GM18909 (cell line): Measurements from ENCODE around the gene OPCML.

Source experiments
- ATAC-seq: cut with Tn5 transposase; IDR thresholded peaks from one replicate; pipeline ENCODE4 v1.9.1; 2021; ENCODE audit warnings: mild to moderate bottlenecking; ENCODE audit not compliant: unreplicated experiment, poor library complexity

The OPCML gene

DNA sequence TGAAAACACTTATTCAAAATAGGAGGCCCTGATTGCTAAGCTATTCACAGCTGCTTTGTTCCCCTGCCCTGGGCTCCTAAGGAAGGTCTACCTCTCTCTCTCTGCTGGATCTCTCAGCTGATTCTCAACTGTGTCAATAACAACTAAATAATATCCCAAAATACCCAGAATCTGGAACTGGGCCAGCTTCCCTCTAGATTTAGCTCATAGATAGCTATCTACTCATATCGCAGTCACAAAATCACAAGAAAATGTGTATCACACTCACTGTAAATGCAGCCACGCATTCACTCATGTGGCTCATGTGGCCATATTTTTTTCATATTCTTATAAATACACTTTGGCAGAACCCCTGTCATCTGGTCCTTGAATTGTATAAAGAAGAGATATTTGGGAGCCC, 555.1 kb downstream of the OPCML start:
- no peak for ATAC-seq

DNA sequence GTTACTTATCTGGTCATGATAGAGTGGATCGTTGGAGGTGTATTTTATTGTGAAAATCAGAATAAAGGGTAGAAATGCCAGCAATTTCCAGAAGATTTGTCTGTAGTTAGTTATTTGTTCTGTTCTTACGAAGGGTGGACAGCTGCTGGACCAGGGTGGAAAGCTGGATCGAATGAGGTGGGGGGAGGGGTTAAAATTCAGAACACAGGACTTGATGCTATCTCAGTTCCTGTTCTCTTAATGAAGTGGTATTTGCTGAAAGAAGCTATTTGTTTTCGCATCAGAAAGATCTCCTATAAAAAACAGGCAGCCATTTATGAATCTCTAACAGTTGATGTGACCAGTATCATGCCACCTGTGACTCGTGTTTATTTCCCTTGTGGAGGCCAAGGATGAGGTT, 556.2 kb downstream of the OPCML start:
- no peak for ATAC-seq

DNA sequence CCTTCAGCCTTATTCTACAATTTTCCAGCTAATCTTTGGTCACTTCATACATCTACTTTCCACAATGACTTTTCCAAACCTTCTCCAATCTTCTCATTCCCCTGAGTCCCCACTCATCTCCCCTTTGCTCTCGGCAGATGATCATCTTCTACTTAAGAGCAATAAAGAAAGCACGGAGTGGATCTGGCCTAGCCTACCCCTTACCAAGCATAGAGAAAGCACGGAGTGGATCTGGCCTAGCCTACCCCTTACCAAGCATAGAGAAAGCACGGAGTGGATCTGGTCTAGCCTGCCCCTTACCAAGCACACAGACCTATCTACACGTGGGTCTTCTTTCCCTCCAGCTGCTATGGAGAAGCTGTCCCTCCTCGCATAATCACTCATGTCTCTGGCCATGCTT, 558.6 kb downstream of the OPCML start:
- no peak for ATAC-seq

DNA sequence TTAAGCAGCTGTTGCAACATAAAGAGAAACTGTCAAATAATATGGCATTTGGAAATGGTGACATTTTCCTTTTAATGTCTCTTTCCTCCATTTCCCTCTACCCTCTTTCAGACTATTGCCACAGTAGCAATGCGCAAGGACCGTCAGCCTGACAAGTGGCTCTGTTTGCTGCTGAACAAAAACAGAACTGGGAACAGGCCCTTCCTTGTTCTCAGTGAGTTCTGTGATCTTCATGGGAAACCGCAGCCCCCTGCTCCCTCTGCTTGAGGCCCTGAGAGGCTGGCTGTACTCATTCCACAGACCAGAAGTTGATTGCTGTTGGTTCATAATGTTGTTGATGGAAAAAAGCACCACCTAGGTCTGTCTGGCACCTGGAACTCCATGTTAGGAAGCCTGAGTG, 559.7 kb downstream of the OPCML start:
- ATAC-seq = no peak

DNA sequence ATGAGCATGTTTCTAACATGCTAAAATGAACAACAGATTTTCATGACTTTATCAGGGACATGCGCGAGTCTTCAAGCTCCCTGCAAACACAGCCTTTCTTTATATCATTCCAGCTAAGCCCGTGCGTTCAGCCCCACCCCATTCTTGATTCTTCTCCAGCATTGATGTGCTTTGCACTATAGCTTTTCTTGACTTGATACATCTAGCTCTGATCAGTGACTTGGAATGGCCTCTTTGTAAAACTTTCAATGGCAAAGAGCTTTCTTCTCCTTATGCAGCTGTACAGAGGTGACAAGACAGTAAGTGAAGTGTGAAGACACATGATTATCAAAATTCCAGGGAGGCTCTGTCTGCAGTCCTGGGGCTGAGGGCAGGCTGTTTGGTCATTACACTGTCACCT, 561.0 kb downstream of the OPCML start:
- ATAC-seq = no peak

DNA sequence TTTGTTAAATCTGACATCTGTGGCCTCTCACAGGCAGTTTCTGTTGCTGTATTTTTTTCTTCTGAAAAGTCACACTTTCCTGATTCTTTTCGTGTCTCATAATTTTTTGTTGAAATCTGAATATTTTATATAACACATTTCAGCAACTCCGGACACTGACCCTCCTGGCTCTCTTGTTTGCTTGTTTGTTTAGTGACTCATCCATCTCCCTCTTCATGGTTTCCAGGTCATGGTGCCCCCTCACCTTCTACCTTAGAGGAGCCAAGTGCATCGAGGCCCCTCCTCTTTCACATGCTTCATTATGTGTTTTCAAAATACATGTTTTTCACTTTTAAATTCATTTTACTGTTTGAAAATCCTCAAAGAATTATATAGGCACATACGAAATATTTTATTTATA, 562.4 kb downstream of the OPCML start:
- no peak for ATAC-seq

DNA sequence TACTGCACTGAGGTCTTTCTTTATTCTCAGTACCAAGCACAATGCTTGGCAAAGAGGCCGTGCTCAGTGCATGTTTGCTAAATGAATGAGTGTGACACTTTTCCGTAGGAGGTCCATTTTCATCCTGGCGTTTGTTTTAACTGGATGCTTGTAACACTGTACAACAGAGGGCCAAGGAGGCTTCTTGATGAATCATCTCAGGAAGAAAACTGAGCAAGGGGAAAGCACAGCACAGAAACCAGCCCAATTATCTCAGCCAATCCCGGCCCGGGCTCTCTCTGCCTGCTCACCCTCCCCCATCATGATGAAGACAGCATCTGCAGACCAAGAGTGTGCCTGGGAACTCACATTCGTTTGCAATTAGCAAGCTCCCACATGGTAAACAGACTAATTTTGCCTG, 570.3 kb downstream of the OPCML start:
- no peak for ATAC-seq

DNA sequence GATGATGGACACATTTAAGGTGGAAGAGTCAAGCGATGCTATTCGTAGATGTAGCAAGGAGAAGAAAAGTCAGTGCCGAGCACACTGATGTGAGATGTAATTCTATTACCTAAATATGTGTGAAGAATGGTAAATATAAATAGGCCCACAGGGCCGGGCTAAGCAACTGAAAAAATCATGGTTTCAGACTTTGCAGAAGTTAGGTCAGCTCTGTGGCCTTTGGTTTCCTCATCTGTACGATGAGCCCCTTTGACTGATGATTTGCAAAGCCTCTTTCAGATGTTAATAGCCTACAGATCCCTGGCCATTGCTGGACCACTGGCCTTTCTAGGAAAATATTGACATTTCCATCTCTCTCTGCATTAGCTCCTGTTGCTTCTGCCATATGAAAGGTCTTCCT, 570.8 kb downstream of the OPCML start:
- no peak for ATAC-seq

DNA sequence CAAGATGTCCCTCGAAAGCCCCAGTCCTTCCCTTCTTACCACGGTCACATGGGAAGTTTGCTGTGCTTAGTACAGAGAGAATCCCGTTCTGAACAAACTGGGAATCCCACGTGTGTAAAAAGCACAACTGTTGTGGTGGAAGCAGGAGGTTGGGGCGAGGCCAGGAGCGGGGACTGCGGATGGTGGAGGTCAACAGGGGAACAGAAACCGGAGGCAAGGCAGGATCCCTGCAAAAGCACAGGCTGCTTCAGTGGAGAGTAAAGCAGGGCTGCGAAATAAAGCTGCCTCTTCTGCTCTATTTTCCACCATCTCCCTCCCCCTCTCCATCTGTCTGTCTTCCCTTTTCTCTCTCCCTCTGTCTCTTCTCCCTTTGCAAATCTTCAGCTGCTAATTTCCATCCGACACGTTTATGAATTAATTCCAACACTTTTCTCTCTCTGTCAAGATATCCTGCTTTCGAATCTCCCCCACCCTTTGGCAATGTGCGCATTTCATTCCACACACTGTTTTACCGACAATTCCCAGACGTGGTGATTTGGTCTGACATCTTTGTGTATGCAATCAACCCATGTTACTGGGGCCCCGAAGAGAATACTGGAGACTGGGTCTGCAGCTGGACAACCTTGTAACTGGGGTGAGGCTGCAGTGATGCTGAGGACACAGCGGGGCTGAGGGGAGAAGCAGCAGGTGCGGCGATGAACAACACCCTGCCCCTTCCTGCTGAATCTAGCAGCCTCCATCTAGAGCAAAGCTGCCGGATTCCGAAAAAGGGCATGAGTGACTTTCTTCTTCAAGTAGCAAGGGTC, 571.8 kb downstream of the OPCML start:
- ATAC-seq = no peak

DNA sequence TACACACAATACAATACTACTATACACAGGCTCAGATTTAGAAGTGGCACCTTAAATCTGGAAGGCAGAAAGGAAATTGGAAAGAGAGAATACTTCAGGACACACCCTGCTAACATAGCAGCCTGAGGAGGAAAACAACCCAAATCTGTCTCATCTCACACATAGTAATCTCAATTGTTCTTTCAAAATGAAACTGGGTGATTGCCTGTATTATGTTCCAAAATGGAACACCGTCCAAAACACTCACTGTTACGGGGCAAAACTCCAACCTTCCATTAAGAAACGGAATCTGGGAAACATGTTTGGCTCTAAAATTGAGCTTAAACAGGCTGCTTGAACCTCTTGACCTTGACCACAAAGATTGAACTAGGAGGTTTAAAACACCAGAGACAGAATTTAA, 572.6 kb downstream of the OPCML start:
- no peak for ATAC-seq

DNA sequence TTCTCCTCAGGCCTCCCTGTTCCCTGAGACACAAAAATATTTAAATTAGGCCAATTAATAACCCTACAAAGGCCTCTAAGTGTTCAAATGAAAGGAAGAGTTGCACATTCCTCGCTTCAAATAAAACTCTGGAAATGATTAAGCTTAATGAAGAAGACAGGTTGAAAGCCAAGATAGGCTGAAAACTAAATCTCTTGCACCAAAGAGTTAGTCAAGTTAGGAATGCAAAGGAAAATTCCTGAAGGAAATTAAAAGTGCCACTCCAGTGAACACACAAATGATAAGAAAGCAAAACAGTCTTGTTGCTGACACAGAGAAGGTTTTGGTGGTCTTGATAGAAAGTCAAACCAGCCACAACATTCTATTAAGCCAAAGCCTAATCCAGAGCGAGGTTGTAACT, 574.4 kb downstream of the OPCML start:
- no peak for ATAC-seq

DNA sequence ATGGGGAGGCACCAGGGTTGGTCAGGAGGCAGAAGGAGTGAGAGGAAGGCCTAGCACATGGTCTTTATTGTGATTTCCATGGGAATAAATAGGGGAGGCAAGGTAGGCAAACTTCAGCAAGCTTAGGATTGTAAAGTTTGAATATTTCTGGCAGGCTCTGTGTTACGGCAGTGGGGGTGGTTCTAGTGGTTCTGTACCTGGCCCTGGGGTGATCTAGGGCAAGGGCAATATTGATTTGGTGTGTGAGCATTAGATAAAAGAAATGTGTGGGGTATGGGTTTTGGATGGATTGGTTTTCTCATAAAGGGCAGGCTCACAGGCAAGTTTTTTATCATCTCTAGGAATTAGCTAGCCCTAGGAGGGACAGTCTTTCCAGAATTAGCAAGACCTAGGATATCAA, 584.0 kb downstream of the OPCML start:
- ATAC-seq = no peak

DNA sequence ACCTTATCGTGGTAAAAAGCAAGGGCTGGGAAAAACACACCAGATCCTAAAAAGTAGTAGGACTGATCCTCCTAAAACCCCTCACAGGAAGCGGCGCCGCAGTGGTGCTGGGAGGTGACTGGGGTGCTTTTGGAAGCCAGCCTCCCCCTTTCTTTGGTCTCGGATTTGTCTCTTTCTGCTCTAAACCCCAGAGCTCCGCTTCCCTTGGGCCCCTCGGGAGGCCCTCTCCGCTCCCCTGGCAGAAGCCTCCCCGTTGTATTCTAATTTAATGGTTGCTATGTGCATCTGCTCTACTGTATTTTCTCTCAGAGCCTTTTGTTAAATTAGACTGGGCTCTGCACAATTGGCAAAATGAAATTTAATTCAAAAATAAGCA, 587.7 kb downstream of the OPCML start:
- no peak for ATAC-seq

DNA sequence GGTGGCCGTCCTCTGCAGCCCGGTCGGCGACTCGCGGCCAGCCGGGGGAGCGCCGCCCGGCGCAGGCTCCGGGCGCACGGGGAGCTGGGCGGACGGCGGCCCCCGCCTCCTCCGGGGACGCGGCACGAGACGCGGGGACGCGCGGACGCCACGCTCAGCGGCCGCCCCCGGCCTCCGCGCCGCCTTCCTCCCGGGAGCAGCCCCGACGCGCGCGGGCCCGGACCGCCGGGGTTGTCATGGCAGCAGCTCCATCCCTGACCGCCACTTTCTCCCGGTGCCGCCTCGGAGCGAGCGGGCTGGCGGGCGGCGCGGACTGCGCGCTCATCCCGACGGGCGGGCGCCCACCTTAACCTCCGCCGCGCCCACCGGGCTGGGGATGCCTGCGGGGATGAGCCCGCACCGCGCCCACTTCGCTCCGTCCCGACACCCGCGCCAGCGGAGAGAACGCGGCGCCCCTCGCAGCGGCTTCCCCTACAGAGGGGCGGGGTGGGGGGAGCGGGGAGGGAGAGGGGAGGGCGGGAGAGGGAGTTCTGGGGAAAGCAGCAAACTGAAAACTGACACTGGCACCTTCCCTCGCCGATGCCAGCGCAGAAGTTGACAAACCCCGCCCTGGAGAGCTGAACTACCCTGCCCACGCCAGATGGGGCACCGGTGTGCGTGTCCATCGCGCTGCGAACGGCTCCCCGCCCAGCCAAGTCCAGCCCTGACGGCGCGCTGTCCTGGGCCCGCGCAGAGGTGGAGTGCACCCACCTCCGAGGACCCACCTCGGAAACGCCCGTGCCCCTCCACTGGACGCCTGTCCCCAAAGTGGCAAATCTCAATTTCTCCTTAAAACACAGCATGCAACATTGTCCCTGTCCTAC, 588.4 kb downstream of the OPCML start:
- ATAC-seq = no peak

DNA sequence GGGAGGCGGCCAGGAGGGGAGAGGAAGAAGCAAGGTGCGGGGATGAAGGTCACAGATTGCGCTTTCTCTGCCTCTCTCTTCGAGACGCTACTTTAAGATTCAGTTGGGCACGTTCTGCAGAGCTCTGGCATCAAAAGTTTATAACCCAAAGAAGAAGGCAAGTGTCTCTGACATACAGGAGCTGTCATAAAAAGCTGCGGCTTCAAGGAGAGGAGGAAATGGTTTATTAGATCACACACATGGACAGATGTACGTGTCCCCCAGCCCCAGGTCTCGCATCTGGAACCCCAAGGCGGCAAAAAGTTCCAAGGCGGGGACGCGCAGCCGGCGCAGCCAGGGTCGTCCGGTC, 589.0 kb downstream of the OPCML start:
- ATAC-seq = no peak

DNA sequence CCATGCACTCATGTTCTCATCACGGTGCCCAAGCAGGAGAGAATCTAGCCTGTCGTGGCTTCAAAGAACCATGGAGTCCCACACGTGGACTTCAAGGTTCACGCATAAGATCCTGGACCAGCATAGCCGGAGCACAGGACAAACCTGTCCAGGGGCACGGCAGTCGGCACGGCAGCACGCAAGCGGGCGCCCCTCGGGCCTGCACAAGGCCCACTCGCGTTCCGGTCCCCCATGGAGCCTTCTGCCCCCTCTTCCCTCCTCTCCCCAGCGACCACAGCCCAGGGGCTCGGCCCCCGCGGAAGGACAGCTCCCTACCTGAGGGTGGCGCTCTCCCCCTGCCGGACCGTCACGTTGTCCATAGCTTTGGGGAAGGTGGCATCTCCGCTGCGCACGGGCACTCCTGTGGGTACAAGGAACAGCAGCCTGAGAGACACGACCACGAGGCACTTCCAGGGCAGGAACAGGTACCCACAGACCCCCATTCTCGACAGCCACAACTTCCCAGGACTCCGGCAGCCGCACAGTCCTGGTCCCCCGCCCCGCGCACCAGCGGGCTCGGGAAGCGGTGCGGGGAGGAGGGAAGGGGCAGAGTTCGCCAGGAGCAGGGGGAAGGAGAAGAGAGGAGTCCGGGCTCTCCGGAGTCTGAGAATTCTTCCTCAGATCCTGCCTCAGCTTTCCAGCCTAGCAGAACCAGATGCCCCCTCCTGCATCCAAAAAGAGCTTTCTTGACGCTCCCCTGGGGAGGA, 589.5 kb downstream of the OPCML start:
- ATAC-seq = no peak

DNA sequence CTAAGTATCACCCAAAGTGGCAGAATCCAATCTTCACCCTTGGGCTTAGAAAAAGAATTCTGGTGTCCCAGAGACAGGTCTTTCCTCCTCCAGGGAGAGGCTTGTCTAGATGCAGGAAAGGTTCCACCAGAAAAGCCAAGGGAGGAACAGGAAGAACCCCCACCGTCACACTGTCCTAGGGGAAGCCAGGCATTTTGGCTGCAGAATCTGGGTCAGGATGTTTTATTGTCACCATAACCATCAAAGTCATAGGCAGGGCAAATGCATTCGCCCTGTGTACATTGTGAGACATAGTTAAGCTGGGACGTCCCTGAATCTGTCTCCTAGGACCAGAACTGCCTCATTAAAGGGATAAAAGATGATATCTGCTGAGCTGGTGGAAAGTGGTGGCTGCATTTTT, 590.5 kb downstream of the OPCML start:
- ATAC-seq = no peak

DNA sequence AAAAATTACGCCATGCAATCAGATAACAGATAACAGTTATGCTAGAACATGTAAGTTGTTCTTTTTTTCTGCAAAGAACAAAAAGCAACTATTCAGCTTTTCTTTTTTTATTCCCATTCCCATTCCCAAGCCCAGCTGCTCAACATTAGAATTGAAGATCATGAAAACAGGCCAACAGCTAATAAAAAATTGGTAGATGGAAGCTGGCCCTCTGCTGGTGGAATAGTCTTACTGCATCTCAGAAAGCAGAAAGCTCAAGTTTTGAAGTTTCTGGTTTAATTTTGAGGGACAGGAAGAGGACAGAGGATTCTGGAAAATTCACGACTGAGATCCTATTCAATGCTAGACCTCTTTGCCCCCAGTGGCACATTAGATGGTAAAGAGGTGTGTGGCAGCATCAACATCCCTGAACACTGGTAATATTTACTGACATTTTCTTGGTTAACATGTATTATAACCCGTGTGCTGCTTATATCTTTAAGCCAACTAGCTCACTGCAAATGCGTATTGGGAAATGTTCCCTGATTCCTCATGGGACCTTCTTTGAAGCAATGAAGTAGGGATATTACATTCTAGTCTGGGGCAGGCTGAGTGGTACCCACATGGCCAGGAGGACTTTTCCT, 591.2 kb downstream of the OPCML start:
- ATAC-seq = no peak

DNA sequence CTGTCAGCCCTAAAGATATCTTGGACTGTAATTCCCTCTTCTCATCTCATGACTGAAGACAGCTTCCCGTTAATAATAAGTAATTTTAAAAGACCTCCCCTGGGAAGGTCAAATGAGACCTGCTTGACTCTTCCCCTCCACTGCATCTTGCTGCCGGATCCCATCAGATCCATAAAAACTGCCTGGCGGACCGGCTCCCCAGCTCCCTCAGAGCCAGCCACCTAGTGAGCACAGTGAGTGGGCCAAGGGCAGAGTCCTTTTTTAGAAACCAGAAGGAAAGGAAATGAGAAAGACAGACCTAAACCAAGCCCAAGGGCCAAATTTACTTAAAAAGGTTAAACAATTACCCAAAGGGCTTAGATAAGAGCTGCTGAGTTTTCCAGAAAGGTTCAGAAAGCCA, 595.3 kb downstream of the OPCML start:
- no peak for ATAC-seq

DNA sequence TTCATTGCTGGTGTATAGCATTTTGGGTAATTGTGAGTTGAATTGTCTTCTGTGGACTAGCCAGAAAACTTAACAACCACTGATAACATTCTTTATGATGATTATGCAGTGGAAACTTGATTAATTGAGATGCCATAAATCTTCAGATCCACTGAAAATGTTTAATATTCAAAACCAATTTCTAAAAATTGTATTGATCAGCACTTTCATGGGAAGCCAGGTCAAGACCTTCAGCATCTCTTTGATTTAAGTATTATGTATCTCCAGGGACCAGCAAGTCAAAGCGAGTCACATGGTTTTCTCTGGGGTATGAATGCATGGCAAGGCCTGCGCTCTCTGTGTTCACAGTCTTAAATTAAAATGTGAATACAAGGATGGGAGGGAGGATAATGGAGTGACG, 596.9 kb downstream of the OPCML start:
- ATAC-seq = no peak

DNA sequence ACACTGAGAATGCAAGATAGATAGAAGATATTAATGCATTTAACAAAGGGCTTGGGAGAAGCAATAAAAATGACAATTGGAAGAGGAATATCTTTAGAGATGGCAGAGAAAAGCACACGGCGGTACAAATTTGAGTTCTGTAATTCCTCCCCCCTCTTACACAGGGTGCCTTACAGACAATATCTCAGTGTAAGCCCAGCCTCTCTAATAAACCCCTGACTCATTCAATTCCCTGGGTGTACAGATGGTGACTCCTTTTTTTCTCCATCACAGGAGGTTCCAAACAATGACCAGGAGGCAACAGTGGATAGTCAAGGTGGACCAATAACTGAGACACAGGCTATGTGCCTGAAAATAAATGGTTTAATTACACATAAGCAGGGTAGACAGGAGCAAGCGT, 598.6 kb downstream of the OPCML start:
- ATAC-seq = no peak
